NCI-H226 (cell line): ENCODE data around the gene CELF4.
"Not testable (repeated sequence)": the region's sequence is repeated elsewhere in the genome, so short reads cannot be mapped to it uniquely, and the experiment has no call there.

Source experiments
- DNase-seq: peaks from one replicate; pipeline ENCODE4 v3.0.0-alpha.2; 2015

The CELF4 gene

DNA sequence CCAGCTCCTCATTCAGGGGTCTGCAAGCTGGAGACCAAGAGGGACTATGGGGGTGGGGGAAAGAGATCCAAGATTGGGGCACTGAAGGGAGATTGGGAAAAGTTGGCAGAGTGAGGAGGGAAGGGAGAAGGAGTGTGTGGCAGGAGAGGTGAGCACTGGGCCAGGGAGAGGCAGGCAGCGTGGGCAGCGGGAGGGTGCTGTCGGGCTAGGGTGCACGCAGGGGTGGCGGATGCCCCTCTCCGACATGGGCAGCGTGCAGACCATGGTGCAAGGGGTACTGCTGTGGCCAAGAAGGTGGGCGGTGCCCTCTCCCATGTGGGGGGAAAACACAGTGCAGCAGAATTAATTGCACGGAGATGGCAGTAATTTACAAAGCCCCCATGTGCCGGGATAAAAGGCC lies 74.1 kb downstream of the CELF4 start:
- no peak for DNase-seq

- no peak for DNase-seq
Measured at GRCh38 chr18:37489998-37490397, 75.6 kb downstream of the CELF4 start.

- DNase-seq = no peak
Measured at GRCh38 chr18:37489011-37489410, 76.6 kb downstream of the CELF4 start.

- no peak for DNase-seq
Measured at GRCh38 chr18:37487400-37487867, 78.2 kb downstream of the CELF4 start.

DNA sequence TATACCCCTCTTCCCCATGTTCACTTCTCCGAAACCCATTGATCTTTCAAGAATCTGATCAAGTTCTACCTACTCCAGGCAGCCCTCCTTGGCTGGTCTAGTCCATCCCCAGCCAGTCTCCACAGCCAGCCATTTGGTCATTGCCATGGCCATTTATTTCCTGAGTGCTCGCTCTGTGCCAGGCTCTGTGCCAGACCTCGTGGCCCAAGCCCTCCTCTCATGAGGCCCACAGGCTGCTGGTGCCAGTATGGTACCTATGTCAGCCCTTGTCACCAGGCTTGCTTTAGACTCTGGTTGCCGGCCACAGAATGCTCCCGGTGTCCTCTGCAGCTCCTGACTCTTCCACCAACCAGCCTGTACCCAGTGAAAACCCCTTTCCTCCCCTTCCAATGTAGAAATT lies 78.8 kb downstream of the CELF4 start:
- no peak for DNase-seq

DNA sequence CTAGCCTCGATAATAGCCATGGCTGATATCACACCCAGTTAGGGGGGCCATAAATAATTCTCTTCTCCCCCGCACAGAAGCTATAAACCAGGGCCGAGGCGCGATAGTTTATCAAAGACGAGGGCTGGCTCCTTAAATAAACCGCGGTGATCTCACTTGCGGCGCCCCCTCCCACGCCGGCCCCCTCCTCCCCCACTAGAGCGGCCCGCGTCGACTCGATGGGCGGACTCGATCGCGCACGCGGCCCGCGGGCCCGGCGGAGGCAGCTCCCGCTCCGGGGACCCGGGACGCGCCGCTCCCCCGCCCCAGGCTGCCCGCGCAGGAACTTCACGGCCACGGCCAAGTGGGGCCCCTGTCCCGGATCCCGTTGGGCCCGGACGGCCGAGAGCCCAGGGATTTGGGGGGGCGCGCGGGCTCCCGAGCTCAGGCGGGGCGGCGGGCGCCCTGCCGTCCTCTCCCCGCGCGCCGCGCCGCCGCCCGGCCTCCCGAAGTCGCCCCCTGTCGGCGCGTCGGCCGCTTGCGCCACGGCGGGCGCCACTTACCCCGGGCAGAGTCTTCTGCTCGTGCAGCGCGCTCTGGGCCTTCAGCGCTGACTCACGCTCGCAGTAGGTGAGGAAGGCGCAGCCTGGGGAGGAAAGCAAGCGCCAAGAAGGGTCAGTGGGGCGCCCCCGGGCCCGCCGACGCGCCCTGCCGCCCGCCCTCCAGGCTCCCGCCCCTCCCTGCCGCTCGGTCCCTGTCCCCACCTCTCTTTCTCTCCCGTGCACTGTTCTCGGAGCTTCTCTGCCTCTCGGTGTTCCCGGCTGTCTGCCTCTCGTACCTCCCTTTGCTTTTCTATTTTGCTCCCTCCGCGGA lies 80.4 kb downstream of the CELF4 start:
- DNase-seq = no peak

GRCh38 chr18:37483984-37484819 lies 81.4 kb downstream of the CELF4 start:
- DNase-seq = no peak

GRCh38 chr18:37483221-37483971 lies 82.2 kb downstream of the CELF4 start:
- DNase-seq = no peak

DNA sequence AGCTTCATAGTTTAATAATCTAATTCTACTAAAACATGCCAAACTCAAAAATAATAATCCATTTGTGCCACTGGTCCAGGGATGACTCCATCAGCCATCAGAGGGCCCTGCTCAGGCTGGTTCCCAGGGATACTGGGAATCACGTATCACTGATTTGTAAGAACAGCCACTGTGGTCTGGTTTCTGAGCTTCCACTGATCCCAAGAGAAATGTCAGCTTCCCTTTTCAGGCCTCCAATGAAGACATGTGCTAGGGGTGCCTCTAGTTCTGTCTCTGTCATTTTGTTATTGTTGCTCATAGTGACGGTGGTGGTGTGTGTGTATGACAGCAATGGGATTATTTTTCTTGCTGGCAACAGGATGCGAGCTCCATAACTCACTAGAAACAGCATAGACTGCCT lies 83.2 kb downstream of the CELF4 start:
- no peak for DNase-seq

GRCh38 chr18:37482002-37482401 lies 83.6 kb downstream of the CELF4 start:
- DNase-seq = no peak

DNA sequence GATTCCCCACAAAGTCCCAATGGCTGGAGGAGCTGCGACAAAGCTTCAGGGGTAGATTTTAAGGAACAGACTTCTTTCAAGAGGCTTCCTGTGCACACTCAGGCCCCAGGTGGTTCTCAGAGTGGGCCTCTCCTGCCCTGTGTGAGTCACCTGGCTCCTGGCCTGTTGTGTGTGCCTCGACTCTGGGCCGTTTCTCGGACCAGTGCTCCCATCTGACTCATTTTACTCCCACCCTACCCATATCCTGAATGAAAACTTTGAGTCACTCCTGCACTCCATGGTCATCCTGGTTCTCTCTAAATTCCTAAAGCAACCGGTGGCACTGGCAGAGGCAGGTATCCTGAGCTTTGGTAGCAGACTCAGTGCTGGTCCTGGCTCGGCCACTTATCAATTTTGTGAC lies 84.1 kb downstream of the CELF4 start:
- peak; percentile 63 for DNase-seq

- DNase-seq = no peak
Measured at GRCh38 chr18:37481072-37481471, 84.5 kb downstream of the CELF4 start.

DNA sequence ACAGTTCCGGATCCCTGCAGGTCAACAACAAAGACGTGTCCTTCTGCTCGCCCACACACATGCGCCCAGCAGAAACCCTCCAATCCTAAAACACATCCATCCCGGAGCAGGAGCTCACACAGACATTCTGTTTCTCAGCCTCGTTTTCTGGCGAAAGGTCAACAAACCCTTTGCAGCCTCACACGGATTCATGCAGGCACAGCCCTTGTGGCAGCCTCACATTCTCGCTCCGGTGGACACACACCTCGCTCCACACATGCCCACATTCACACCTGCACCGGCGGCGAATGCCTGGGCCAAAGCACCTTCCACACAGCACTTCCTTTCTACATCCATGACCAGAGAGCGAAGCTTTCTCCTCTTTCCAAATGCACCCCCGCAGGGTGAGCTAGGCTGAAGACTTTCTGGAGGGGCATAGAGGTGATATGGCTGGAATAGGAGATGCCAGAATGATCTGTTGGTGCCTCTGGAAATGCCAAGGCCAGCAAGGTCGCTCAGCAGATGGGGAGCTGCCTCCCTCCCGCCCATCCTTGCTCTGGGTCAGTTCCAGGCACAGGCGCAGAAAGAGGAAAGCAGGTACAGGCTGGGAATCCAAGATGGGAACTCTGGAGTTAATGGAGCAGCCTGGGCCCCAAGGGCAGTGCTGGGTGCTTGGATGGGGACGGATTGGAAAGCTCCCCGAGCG lies 88.8 kb downstream of the CELF4 start:
- DNase-seq = no peak

DNA sequence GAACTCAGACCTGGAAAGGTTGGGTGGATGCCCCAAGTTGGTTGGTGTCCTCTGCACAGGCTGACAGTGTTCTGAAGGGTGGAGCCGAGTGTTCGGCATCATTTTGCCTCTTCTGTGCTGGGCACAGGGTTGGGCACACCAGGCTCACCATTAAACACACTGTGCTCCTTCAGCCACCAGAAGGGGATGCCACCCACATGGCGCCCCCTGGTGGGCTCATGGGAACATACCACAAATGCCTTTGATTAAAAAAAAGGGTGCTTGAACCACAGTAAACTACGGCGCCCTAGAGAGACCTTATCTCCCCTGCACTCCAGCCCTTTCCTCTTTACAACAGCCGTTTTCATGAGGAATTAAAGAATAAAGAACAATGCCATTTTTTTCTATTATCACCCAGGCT lies 89.4 kb downstream of the CELF4 start:
- no peak for DNase-seq

DNA sequence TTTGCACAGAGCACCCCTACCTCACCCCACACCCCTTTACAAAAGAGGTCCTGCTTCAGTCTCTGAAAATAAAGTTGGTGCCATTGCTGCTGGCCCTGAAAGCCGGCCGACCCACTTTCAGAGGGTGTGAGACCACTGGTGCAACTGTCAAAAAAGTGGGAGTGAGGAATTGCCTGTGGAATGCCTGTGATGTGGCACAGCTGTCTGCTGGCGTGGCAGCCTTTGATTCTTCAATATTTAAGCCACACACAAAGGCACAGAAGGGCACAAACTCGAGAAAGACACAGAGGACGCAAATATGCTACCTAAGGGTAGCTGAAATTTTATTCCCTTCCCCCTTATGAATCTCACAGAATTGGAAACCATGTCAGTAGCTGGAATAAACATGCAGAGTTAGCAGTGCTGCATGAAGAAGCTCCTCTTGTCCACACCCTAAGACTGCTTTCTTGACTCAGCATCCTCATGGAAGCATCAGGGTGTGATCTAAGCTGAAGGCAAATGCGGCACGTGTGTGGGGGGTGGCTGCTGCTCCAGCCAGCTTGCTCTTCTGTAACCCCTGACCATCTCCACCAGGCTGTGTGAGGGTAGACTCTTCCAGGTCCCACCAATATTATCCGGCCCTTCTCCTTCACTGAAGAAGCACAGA lies 92.3 kb downstream of the CELF4 start:
- no peak for DNase-seq

GRCh38 chr18:37471637-37472036 lies 94.0 kb downstream of the CELF4 start:
- DNase-seq = no peak

DNA sequence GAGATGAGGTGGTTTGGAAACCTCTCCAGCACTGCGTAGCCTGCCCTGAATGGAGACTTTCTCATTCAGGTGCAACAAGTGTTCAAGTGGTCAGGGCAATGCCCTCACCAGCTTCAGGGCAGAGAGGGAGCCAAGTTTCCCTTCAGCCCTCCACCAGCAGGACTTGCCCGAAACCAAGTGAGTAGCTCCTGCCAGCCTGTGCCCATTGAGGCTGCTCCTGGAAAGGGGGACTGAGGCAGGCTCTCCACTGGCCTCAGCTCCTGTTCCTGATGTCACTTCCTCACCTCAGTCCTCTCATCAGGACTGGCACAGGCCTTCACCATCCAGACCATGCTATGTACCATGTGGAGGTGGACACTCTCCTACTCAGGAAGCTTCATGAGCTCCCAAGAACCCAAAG lies 94.6 kb downstream of the CELF4 start:
- no peak for DNase-seq

- no peak for DNase-seq
Measured at GRCh38 chr18:37467002-37467662, 98.5 kb downstream of the CELF4 start.

DNA sequence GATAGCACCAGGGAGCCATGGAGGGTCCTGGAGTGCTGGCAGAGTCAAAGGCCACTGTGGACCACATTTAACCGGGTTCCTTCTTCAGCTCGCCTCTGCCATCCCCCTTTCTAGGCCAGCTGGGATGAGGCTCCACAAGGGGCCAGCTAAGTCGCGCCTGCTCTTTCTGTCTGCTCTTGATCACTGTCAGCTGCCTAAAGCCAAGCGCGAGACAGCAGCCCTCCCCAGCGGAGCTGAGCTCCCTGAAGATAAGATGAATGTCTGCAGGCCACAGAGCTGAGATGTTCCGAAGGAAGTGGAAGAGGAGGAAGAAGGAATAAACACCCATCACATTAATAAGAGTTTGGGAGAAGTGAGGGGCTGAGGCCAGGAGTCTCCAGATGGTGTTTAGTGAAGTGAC lies 99.6 kb downstream of the CELF4 start:
- no peak for DNase-seq

- no peak for DNase-seq
Measured at GRCh38 chr18:37464257-37464656, 101.3 kb downstream of the CELF4 start.

- not testable (repeated sequence) for DNase-seq
Measured at GRCh38 chr18:37461329-37461728, 104.3 kb downstream of the CELF4 start.

GRCh38 chr18:37460604-37461003 lies 105.0 kb downstream of the CELF4 start:
- DNase-seq = no peak
